Ishikawa (cell line): ENCODE measurements around the gene PRRC2B.

Experiments
- CEBPB ChIP-seq: IDR thresholded peaks from 2 replicates; pipeline ENCODE4 v1.6.1; 2012
- CREB1 ChIP-seq: IDR thresholded peaks from 2 replicates; pipeline ENCODE4 v1.6.1; 2012; ENCODE audit warnings: low read depth
- EP300 ChIP-seq: IDR thresholded peaks from 2 replicates; pipeline ENCODE4 v1.6.1; 2012; ENCODE audit warnings: borderline replicate concordance
- FOXM1 ChIP-seq: IDR thresholded peaks from 2 replicates; pipeline ENCODE4 v1.6.1; 2012; ENCODE audit warnings: low read depth, borderline replicate concordance
- NFIC ChIP-seq: IDR thresholded peaks from 2 replicates; pipeline ENCODE4 v1.6.1; 2012
- RAD21 ChIP-seq: IDR thresholded peaks from 2 replicates; pipeline ENCODE4 v1.6.1; 2012; ENCODE audit warnings: low read depth
- TAF1 ChIP-seq: IDR thresholded peaks from 2 replicates; pipeline ENCODE4 v1.6.1; 2012; ENCODE audit warnings: low read depth, mild to moderate bottlenecking
- TCF12 ChIP-seq: IDR thresholded peaks from 2 replicates; pipeline ENCODE4 v1.6.1; 2012; ENCODE audit warnings: low read depth
- TEAD4 ChIP-seq: IDR thresholded peaks from 2 replicates; pipeline ENCODE4 v1.6.1; 2012
- YY1 ChIP-seq: IDR thresholded peaks from 2 replicates; pipeline ENCODE4 v1.6.1; 2012; ENCODE audit warnings: low read depth
- ZBTB7A ChIP-seq: IDR thresholded peaks from 2 replicates; pipeline ENCODE4 v1.6.1; 2012; ENCODE audit warnings: low read depth
- TF ChIP-seq, protein P1 (sequence below): IDR thresholded peaks from 2 replicates; pipeline ENCODE4 v1.6.1; 2012; ENCODE audit warnings: low read depth, mild to moderate bottlenecking
- TF ChIP-seq, protein P2 (sequence below): IDR thresholded peaks from 2 replicates; pipeline ENCODE4 v1.6.1; 2012
- TF ChIP-seq, protein P3 (sequence below): IDR thresholded peaks from 2 replicates; pipeline ENCODE4 v1.6.1; 2012

DNA sequence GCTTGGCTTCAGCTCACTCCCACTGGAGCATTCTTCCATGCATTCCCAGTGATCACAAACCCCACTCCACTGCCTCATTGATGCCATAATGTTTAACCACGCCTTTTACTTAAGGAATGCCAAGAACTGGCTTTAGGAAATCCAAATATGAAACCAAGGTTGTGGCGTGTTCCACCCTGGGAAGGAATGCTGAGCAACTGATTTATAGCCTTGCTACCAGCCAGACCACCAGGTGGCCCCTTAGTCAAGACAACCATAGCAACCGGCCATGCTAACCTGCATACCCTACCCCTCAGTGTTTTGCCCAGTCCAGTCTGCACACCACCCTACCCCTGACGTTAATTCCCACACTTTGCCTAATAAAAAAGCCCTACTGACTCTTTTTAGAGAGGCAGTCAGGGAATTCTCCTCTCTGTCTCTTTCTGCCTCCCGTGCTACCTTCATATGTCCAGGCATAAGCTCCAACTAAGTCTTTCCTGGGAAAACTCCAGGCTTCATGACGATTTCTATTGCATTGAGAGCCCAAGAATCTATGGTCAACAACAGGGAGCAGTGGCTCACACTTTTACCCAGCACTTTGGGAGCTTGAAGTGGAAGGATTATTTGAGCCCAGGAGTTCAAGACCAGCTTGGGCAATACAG is 27.0 kb upstream of the PRRC2B start:
- TF ChIP-seq YY1, result peak; percentile 38; the same call in 1 of the 2 replicates
- TF ChIP-seq CEBPB, result no peak; the same call in 1 of the 2 replicates
- TF ChIP-seq ZBTB7A, result 0 out of 2 replicates have a peak, but pooled peaks have one; percentile 56
- TF ChIP-seq, protein P1, sequence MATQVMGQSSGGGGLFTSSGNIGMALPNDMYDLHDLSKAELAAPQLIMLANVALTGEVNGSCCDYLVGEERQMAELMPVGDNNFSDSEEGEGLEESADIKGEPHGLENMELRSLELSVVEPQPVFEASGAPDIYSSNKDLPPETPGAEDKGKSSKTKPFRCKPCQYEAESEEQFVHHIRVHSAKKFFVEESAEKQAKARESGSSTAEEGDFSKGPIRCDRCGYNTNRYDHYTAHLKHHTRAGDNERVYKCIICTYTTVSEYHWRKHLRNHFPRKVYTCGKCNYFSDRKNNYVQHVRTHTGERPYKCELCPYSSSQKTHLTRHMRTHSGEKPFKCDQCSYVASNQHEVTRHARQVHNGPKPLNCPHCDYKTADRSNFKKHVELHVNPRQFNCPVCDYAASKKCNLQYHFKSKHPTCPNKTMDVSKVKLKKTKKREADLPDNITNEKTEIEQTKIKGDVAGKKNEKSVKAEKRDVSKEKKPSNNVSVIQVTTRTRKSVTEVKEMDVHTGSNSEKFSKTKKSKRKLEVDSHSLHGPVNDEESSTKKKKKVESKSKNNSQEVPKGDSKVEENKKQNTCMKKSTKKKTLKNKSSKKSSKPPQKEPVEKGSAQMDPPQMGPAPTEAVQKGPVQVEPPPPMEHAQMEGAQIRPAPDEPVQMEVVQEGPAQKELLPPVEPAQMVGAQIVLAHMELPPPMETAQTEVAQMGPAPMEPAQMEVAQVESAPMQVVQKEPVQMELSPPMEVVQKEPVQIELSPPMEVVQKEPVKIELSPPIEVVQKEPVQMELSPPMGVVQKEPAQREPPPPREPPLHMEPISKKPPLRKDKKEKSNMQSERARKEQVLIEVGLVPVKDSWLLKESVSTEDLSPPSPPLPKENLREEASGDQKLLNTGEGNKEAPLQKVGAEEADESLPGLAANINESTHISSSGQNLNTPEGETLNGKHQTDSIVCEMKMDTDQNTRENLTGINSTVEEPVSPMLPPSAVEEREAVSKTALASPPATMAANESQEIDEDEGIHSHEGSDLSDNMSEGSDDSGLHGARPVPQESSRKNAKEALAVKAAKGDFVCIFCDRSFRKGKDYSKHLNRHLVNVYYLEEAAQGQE, result no peak
- peak; percentile 79; the same call in 1 of the 2 replicates for TF ChIP-seq EP300
- no peak for TF ChIP-seq TAF1
- peak; percentile 85 for TF ChIP-seq NFIC
- TF ChIP-seq RAD21, result peak; percentile 70
- no peak for TF ChIP-seq CREB1
- TF ChIP-seq, protein P2, sequence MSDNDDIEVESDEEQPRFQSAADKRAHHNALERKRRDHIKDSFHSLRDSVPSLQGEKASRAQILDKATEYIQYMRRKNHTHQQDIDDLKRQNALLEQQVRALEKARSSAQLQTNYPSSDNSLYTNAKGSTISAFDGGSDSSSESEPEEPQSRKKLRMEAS, result no peak; the same call in 1 of the 2 replicates
- TF ChIP-seq TCF12, result no peak; the same call in 1 of the 2 replicates
- TF ChIP-seq, protein P3, sequence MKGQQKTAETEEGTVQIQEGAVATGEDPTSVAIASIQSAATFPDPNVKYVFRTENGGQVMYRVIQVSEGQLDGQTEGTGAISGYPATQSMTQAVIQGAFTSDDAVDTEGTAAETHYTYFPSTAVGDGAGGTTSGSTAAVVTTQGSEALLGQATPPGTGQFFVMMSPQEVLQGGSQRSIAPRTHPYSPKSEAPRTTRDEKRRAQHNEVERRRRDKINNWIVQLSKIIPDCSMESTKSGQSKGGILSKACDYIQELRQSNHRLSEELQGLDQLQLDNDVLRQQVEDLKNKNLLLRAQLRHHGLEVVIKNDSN, result no peak
- TF ChIP-seq FOXM1, result peak; percentile 40; the same call in 1 of the 2 replicates
- TF ChIP-seq TEAD4, result peak; percentile 87
